Activated CD4-positive, alpha-beta T cell treated with anti-CD3 and anti-CD28 coated beads, Interleukin-2, Interleukin-6, amounts not matched to agents 100 ng/mL and 50 ng/mL, durations not matched to agents 16 hours and 8 hours (primary cell): Measurements from ENCODE around the gene B3GNT2.

Experiments used
- DNase-seq: peaks from one replicate; pipeline ENCODE4 v3.0.0-alpha.2; 2020

Gene B3GNT2

GRCh38 chr2:62207491-62207890, 11.6 kb downstream of the B3GNT2 start:
- DNase-seq = no peak

GRCh38 chr2:62208074-62208757, 12.3 kb downstream of the B3GNT2 start:
- no peak for DNase-seq

- no peak for DNase-seq
Observed at GRCh38 chr2:62208758-62209114, 12.8 kb downstream of the B3GNT2 start.

GRCh38 chr2:62209427-62209991, 13.6 kb downstream of the B3GNT2 start:
- no peak for DNase-seq

- no peak for DNase-seq
Observed at GRCh38 chr2:62215306-62216064, 19.6 kb downstream of the B3GNT2 start.

- no peak for DNase-seq
Observed at GRCh38 chr2:62216113-62216512, 20.2 kb downstream of the B3GNT2 start.

- no peak for DNase-seq
Observed at GRCh38 chr2:62216616-62217015, 20.7 kb downstream of the B3GNT2 start.

GRCh38 chr2:62217421-62217820, 21.5 kb downstream of the B3GNT2 start:
- DNase-seq = no peak

GRCh38 chr2:62217970-62218369, 22.1 kb downstream of the B3GNT2 start:
- no peak for DNase-seq

- DNase-seq = no peak
Observed at GRCh38 chr2:62219407-62220159, 23.7 kb downstream of the B3GNT2 start.

GRCh38 chr2:62221141-62221540, 25.2 kb downstream of the B3GNT2 start:
- DNase-seq = no peak

- DNase-seq = no peak
Observed at GRCh38 chr2:62222171-62222570, 26.3 kb downstream of the B3GNT2 start.

GRCh38 chr2:62222674-62223073, 26.8 kb downstream of the B3GNT2 start:
- DNase-seq = no peak

GRCh38 chr2:62224976-62225375, 29.1 kb downstream of the B3GNT2 start:
- no peak for DNase-seq

GRCh38 chr2:62227386-62228075, 31.6 kb downstream of the B3GNT2 start:
- DNase-seq = no peak

- DNase-seq = no peak
Observed at GRCh38 chr2:62229082-62229605, 33.2 kb downstream of the B3GNT2 start.

- no peak for DNase-seq
Observed at GRCh38 chr2:62231541-62231940, 35.6 kb downstream of the B3GNT2 start.

GRCh38 chr2:62234755-62235655, 39.1 kb downstream of the B3GNT2 start:
- DNase-seq = no peak

GRCh38 chr2:62236499-62236898, 40.6 kb downstream of the B3GNT2 start:
- no peak for DNase-seq

- no peak for DNase-seq
Observed at GRCh38 chr2:62238236-62238635, 42.3 kb downstream of the B3GNT2 start.

- no peak for DNase-seq
Observed at GRCh38 chr2:62240546-62240945, 44.6 kb downstream of the B3GNT2 start.

- no peak for DNase-seq
Observed at GRCh38 chr2:62243983-62244382, 48.1 kb downstream of the B3GNT2 start.
